ENCODE results near the gene DGCR8.
"Not testable (repeated sequence)": the region's sequence is repeated elsewhere in the genome, so short reads cannot be mapped to it uniquely, and the experiment has no call there.

The DGCR8 gene

DNA sequence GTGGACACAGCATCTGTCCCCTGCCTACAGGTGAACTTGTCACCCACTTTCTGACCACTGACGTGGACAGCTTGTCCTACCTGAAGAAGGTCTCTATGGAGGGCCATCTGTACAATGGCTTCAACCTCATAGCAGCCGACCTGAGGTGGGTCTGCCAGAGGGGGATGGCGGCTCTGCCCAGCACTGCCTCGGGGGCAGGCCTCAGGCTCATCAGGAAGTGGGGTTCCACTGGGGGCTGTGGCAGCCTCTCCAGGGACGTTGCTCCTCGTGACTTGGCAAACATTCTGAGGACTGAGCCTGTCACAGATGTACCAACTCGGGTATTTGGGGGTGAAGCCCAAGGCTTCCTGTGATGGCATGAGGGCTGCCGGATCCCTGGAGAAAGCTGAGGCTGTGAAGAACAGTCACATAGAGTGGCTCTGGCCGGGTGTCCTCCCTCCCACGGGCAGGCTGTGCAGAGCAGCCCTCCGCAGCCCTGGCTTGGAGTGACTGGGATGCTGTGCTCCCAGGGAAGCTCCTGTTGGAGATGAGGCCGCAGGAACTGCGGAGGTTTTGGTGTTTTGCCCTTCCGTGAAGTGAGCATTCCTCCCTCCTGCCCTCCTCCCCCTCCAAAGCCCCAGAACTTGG, 26.5 kb upstream of the DGCR8 start:
- DNase-seq, result no peak

- DNase-seq, result no peak
Measured at GRCh38 chr22:20054034-20054427, 26.0 kb upstream of the DGCR8 start.

DNA sequence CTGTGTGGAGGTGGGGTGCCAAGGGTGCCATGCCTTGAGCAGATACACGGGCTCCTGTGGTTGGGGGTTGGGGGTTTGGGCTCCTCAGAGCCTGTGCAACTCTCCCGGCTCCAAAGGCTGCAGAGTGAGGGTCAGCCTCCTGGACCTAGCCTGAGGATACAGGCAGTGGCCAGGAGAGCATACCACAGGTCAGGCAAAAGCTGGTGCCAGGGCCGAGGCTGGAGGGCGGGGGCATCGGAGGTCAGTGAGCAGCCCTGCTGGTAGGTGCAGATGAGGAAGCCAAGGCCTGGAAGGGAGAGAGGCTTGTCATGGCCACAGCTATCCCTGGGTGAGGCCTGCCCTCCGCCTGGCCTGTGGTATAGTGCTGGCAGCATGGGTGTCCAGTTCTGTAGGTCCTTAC, 25.6 kb upstream of the DGCR8 start:
- DNase-seq, result no peak

DNA sequence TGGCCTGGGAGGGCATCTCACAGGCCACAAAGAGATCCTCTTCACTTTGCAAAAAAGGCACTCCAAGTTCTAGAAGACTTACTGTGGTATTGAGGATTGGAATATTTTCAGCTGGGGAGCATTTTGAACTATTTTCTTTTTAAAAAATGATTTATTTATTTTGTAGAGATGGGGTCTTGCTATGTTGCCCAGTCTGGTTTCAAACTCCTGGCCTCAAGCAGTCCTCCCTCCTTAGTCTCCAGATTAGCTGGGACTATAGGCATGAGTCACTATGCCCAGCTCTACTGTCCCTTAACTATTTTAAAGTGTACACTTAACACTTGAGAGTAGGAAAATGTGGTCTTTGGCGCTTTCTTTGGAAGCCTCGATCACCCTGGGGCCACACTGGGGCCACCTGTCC, 24.9 kb upstream of the DGCR8 start:
- no peak for DNase-seq

GRCh38 chr22:20055654-20056053, 24.4 kb upstream of the DGCR8 start:
- DNase-seq, result no peak

- DNase-seq, result no peak
Measured at GRCh38 chr22:20056161-20056560, 23.9 kb upstream of the DGCR8 start.

- DNase-seq, result no peak
Measured at GRCh38 chr22:20056696-20057386, 23.2 kb upstream of the DGCR8 start.

DNA sequence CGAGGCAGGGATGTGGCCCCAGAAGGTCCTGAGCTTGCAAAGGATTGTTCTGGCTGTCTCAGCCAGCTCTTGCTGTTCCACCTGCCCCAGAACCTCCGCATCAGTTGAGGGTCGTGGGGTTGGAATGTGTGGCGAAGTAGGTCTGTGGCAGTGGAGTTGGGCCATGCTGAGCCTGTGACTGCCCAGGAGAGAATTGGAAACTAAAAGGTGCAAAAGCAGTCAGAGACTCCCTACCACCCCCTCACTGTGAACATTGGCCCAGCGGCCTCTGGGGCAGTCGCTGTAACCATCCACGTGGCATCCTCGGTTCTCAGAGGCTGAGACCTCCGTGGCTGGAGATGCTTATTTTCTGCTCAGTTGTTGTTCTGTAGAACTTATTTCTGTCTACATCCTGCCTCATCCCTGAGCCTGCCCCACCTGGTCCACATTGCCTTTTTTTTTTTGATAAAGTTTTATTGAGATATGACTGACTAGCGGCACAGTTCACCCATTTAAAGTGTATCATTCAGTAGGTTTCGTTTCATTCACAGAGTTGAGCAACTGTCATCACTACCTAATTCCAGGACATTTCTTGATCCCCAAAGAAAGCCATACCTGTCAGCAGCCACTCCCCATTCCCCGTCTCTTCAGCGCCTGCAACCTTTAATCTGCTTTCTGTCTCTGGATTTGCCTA, 22.3 kb upstream of the DGCR8 start:
- no peak for DNase-seq

DNA sequence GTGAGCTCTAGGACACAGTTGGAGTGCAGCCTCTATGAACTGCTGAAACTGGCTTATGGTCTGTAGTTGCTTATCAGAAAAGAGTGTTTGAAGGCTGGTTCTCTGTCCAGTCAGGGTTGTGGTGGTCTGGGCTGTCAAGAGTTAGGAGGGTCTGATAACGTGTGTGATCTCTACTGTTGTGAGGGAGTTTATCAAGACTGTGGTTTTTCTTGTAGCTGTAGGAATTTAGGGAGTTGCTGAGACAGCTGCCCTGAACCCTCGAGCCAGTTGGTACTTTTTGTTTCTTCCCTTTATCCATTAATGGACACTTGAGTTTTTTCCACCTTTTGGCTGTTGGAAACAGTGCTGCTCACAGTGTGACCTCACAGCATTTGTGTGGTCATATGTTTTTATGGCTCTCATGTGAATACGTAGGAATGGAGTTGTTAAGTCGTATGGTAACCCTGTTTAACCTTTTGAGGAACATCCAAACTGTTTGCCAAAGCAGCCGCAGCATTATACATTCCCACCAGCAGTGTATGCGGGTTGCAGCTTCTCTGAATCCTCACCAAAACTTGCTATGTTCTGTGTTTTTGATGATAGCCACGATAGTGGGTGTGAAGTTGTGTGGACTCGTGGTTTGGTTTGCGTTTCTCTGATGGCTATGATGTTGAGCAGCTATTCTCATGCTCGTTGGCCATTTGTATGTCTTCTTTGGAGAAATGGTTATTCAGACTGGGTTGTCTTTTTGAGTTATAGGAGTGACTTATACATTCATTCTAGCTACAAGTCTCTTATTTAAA, 20.9 kb upstream of the DGCR8 start:
- no peak for DNase-seq

- DNase-seq, result no peak
Measured at GRCh38 chr22:20060700-20061480, 19.2 kb upstream of the DGCR8 start.

DNA sequence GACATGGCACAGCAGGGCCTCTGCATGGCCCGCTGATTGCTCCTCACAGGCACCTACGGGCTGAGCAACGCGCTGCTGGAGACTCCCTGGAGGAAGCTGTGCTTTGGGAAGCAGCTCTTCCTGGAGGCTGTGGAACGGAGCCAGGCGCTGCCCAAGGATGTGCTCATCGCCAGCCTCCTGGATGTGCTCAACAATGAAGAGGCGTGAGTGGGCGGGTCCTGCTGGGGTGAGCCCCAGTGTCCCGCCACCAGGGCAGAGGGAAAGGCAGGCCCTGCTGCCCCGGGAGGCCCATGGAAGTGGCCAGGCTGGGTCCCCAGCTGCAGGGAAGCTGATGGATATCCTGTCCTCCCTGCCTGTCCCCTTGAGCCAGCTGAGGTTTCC, 18.6 kb upstream of the DGCR8 start:
- DNase-seq, result no peak

- no peak for DNase-seq
Measured at GRCh38 chr22:20062043-20062765, 17.8 kb upstream of the DGCR8 start.

GRCh38 chr22:20062766-20063083, 17.3 kb upstream of the DGCR8 start:
- no peak for DNase-seq

DNA sequence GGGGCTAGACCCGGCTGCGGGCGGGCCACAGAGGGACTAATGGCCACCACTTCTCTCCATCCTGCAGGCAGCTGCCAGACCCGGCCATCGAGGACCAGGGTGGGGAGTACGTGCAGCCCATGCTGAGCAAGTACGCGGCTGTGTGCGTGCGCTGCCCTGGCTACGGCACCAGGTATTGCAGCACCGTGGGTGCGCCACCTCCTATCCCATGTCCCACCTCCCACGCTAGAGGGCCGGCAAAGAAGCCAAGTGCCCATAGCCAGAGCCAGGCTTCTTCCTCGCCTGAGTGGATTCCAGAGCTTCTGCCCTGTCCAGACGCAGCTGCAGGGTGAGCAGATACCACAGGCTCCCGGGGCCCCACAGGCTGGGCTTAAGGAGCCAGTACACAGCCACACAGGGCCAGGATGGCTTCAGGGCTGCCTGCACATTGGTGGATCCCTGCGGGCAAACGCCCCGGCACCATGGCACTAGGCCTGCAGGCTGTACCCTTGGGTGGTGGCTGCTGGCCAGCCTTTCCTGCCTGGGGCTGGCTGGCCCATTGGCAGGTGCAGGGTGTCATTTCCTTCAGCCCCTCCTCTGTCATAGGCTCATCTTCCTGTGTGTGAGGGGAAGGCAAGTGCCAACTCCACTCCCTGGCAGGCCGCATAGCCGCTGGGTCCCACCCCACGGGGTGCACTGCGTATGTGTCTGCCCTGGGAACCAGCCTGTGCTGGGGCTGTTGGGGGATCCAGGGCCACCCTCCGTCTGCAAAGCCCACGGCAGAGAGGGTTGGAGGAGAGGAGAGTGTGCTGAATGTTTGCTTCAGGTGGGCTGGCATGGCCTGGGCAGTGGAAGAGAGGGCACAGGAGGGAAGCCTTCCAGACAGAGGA, 16.5 kb upstream of the DGCR8 start:
- DNase-seq, result no peak

GRCh38 chr22:20064140-20064480, 15.9 kb upstream of the DGCR8 start:
- no peak for DNase-seq

- no peak for DNase-seq
Measured at GRCh38 chr22:20064545-20065262, 15.3 kb upstream of the DGCR8 start.

- DNase-seq, result no peak
Measured at GRCh38 chr22:20065896-20066616, 14.0 kb upstream of the DGCR8 start.

DNA sequence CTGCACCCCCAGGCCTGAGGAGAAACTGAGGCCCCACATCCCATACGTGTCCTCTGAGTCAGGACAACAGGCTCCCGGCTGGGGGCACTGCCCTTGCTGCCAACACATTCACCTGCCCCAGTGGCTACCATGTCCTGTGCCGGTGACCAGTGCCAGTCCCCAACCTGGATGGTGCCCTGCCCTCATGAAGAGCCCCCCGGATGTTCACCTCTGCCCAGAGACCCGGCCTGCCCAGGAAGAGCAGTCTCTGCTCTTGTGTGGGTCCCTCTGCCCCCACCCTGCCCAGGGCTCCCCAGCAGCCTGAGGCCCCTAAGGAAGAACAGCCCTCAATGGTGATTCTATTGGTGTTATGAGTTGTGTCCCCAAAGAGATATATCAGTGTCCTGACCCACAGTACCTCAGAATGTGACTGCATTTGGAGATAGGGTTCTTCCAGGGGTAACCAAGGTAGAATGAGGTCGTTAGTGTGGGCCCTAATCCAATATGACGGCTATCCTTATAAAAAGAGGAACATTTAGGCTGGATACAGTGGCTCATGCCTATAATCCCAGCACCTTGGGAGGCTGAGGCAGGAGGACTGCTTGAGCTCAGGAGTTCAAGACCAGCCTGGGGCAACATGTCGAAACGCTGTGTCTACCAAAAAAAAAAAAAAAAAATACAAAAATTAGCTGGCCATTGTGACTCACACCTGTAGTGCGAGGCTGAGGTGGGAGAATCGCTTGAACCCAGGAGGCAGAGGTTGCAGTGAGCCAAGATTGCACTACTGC, 13.2 kb upstream of the DGCR8 start:
- no peak for DNase-seq

DNA sequence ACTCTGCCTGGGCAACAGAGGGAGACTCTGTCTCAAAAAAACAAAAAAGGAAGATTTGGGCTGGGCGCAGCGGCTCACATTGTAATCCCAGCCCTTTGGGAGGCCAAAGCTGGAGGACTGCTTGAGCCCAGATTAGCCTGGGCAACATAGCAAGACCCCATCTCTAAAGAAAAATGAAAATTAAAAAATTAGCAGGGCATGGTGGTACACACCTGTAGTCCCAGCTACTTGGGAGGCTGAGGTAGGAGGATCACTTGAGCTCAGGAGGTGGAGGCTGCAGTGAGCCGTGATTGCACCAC, 12.7 kb upstream of the DGCR8 start:
- DNase-seq, result not testable (repeated sequence)
